Stimulated activated CD8-positive, alpha-beta memory T cell treated with anti-CD3 and anti-CD28 coated beads, Interleukin-7, amount 100 ng/mL, for 1 hour (primary cell): ENCODE data around the gene SCP2D1.

ENCODE experiments used
- DNase-seq, 2 donors: peaks; one replicate each; pipeline ENCODE4 v3.0.0-alpha.2; 2020; ENCODE audit warnings: low read depth in 2 of 2

SCP2D1 gene

DNA sequence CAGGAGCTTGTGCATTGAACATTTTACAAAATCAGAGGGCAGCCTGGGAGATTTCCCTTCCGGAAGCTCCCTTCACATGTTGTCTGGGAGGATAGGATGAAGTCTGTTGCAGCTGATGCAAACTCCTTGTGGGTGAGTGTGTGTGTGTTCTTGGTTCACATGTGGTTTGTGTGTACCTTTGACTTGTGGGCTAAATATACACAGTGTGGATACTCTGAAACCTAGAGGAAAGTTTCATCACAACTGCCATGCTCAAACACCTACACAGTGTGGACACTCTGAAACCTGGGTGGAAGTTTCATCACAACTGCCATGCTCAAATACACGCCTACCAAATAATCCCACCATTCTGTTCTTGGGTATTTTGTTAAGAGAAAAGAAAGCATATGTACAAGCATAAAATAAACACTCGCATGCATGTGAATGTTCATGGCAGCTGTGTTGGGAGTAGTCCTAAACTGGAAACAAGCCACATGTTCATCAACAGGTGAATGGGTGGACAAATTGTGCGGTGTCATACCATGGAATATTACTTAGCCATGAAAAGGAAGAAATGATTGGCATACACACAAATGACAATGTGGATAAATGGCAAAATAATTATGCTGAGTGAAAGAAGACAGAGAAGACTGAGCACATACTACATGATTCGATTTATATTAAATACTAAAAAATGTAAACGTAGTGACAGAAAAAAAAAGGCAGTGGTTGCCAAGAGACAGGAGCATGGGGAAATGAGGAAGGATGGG, 1.8 kb downstream of the SCP2D1 start:
- DNase-seq: no peak

DNA sequence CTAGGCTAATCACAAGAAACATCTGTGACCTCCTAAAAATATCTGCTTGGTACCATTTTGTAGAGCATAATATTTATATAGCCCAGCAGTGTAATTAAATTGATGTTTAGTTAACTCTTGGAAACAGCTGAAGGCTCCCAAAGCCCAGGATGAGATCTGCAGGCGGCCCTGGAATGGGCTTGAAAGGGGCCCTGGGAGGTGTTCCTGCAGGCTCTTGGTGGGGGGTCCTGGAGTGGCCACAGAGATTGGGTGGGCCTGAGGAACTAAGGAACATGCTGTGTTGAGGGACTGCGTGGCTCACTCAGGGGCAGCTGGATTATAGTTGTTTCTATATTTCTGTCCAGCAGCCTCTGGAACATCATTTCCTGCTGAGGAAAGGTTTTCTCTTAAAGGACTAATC, 9.2 kb downstream of the SCP2D1 start:
- no peak for DNase-seq

DNA sequence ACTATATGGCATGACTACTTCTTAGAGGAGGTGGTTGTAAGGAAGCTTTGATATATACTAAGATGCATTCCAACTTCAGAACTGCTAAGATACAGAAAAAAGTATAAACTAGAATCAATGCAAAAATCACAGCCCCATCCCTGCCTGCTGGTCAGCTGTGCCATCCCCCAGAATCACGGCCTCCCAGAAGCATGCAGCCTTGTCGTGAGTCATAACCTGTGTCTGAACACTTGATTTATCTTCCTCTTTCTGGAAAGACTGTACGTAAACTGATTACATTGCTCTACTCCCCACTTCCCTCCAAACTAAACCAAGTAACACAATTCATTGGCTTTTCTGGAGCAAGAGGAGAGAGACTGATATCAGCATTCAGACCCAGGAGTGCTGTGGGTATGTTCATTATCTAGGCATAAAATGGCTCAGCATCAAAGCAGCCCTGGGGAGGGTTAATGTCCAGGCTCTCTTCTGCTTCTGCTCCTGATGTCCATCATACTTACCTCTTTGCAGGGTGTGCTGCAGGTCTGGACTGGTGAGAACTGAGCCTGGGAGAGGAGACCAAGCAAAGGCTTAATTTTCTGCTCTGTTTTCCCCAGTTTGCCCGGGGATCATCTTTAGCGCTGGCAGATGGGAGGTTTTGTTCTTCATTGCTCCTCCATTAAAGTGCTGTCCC, 18.4 kb downstream of the SCP2D1 start:
- no peak for DNase-seq

- DNase-seq: no peak
These were observed 19.1 kb downstream of the SCP2D1 start for GRCh38 chr20:18832546-18833200.

GRCh38 chr20:18835466-18836256, 22.1 kb downstream of the SCP2D1 start:
- no peak for DNase-seq

GRCh38 chr20:18837718-18838117, 24.1 kb downstream of the SCP2D1 start:
- no peak for DNase-seq

GRCh38 chr20:18839507-18840247, 26.1 kb downstream of the SCP2D1 start:
- DNase-seq: no peak

- no peak for DNase-seq
These were observed 26.7 kb downstream of the SCP2D1 start for GRCh38 chr20:18840248-18840645.

DNA sequence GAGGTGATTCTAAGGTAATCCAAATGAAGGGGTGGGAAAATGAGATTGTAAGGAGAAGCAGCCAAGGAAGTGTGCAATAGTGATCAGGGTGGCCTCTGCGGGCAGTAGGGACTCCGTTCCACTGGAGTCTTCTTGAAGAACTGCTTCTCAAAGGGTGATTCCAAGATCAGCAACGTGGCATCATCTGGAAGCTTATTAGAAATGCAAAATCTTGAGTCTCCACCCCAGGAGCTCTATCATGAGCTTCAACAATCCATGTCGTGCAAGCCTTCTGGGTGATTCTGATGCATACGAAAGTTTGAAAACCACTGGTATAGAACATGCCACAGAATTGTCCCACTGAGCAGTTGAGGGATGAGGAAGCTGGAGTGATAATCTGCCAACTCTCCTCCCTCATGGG, 31.4 kb downstream of the SCP2D1 start:
- DNase-seq: no peak

DNA sequence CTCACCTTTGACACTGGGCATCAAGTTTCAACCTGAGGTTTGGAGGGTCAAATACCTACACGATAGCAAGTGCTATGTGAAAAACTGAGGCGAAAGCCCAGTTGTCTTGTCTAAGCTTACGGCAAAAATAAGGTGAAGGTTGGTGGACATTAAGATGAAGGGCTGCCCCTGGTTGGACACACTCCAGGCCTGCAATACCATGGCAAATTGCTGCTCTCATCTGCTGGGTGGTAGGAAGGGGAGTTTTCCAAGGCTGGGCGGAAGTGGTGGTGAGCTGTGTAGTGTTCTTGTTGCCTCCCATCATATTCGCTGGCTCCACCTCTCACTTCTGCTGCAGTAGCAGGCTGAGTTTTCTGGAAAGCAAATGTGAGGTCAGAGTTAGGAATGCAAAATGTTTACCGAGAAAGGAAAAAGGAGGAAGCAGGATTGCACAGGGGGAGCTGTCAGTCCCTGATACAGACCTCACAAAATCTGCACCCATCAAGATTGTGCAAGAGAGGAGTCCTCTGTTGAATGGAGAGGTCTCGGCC, 33.7 kb downstream of the SCP2D1 start:
- DNase-seq: no peak

DNA sequence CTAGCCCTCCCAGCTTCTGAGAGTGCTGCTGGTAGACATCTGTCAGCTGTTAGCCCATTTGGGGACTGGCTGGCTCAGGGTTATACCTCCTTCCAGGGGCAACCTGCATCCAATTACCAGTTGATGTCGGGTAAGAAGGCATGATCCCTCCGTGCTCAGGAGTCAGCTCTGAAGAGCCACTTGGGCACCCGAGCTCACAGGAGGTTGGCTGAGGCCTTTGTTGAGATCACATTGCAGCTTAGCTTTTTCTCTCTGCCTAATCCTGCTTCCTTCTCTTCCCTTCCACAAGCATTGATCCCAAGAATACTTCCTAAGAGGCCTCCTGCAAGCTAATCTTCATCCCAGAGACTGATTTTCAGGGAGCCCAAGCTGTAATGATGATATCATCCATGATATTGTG, 35.5 kb downstream of the SCP2D1 start:
- DNase-seq: no peak

GRCh38 chr20:18851629-18852028, 38.0 kb downstream of the SCP2D1 start:
- no peak for DNase-seq

DNA sequence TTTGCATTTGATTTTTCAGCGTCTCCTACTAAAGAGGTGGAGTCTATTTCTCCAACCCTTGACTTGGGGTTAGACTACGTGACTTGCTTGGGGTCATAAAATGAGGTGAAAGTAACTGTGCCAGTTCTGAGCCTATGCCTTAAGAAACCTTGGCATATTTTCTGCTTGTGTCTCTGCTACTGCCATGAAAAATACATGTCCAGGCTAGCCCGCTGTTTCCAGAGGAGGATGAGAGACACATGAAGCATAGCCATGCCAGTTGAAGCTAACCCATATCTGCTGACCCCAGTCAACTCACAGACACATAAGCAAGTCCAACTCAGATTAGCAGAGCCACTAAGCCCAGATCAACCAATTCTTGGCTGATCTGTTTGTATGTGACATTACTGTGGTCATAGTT, 38.7 kb downstream of the SCP2D1 start:
- no peak for DNase-seq

DNA sequence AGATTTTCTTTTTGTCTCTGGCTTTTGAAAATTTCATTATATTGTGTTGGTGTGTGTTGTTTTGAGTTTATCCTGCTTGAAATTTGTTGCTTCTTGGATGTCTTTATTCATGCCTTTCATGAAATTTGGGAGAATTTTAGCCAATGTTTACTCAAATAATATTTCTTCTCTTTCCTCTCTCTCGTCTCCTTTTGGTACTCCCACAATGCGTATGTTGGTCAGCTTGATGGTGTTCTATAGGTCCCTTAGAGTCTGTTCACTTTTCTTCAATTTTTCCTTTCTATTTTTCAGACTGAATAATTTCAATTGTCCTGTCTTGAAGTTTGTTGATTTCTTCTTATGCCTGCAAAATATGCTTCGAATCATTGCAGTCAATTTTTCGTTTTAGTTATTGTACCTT, 39.6 kb downstream of the SCP2D1 start:
- no peak for DNase-seq

- no peak for DNase-seq
These were observed 40.5 kb downstream of the SCP2D1 start for GRCh38 chr20:18853946-18854646.

GRCh38 chr20:18855882-18856281, 42.3 kb downstream of the SCP2D1 start:
- DNase-seq: no peak

- DNase-seq: no peak
These were observed 43.3 kb downstream of the SCP2D1 start for GRCh38 chr20:18856873-18857272.

DNA sequence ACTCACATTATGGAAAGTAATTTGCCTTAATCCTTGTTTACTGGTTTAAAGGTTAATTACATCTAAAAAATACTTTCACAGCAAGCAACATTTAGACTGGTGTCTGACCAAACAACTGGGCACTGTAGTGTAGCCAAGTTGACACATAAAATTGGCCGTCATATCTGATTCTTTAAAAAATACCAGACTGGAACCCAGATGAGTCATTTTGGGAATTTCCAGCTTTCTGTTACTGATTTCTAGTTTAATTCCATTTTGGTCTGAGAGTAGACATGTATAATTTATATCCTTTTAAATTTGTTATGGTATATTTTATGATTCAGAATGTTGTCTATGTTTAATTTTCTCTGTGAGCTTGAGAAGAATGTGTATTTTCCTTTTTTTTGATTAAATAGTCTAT, 44.1 kb downstream of the SCP2D1 start:
- DNase-seq: no peak

DNA sequence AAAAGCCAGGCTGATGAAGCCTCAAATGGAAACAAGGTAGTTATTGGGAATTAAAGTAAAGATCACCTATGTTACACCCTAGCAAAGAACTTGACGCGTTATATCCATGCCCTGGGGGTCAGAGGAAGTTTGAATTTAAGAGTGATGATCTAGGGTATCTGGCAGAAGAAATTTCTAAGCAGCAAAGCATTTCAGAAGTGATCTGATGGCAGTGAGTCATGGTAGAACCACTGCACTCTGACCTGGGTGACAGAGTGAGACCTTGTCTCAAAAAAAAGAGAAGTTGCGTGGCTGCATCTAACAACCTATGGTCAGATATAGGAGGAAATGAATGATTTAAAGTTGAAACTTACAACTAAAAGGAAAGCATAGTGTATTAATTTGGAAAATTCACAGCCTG, 45.2 kb downstream of the SCP2D1 start:
- no peak for DNase-seq
